Adrenal gland (tissue), 12 donors: Measurements from ENCODE around the gene VPS13D. TPM values are rescaled to one million over a fixed set of nuclear protein-coding genes. Genes with fewer than 3 reads are reported as not detected.

Source experiments
- DNase-seq, 7 donors: peaks; one replicate each; pipeline ENCODE4 v3.0.0-alpha.2; 2019 to 2020
- H3K27ac ChIP-seq, 5 donors: fragments of 200-600 bp; sonication (generic) in 4 of 5; 1 replicate in 3 of 5; 2 replicates in 2 of 5; pipeline versions ENCODE4 v1.5.1 to v1.8.0; 2016 to 2020; ENCODE audit warnings: mild to moderate bottlenecking in 1 of 5
- H3K27me3 ChIP-seq: fragments of 200-600 bp; 2 replicates; pipeline ENCODE4 v1.8.0; 2021
- H3K36me3 ChIP-seq, 2 donors: fragments of 200-600 bp; replicated peaks in 1 of 2; 1 replicate in 1 of 2; 2 replicates in 1 of 2; pipeline versions ENCODE4 v1.5.1 to v1.8.0; 2018 to 2022
- H3K4me1 ChIP-seq, 2 donors: fragments of 200-600 bp; replicated peaks in 1 of 2; 1 replicate in 1 of 2; 2 replicates in 1 of 2; pipeline versions ENCODE4 v1.5.1 to v1.8.0; 2018 to 2021
- H3K4me3 ChIP-seq, 4 donors: fragments of 200-600 bp; sonication (generic) in 3 of 4; one replicate each; pipeline ENCODE4 v1.5.1; 2016 to 2018
- H3K9me3 ChIP-seq, 3 donors: fragments of 200-600 bp; sonication (generic) in 1 of 3; replicated peaks in 1 of 3; 1 replicate in 2 of 3; 2 replicates in 1 of 3; pipeline versions ENCODE4 v1.5.1 to v1.8.0; 2016 to 2021
- POLR2A ChIP-seq, 2 donors: fragments of 450-650 bp; IDR thresholded peaks; one replicate each; pipeline ENCODE4 v1.6.1; 2017; ENCODE audit warnings: antibody characterized with exemption in 2 of 2, mild to moderate bottlenecking in 2 of 2, moderate library complexity in 1 of 2
- WGBS, 4 donors: extraction: QIAGEN DNeasy Blood & Tissue Kit in 2 of 4; methylation state at CpG; one replicate each; pipeline versions ENCODE4 v1.1.5 to v1.1.7; 2013 to 2017; 5-methylcytosine and 5-hydroxymethylcytosine counted together
- intact Hi-C, 2 donors: fragments of 100-400 bp; cut with DNase I; formaldehyde crosslinking; loops; one replicate each; pipeline versions ENCODE4 v1.14.1 to v1.15.0; 2022 to 2023
- polyA plus RNA-seq, 3 donors: library from polyadenylated mRNA; stranded (reverse); fragments of 200-250 nt in 2 of 3; fragments of 350-450 nt in 1 of 3; fragmentation: Illumina TruSeq in 1 of 3; extraction: RNeasy Lipid Tissue Mini Kit (QIAGEN cat#74804) in 1 of 3; gene quantifications; one replicate each; pipeline ENCODE4 v1.2.3, GENCODE V29; 2013 to 2014
- total RNA-seq, 9 donors: library from RNA; depleted of rRNA in 4 of 9; stranded (reverse); fragments of >200 nt in 4 of 9; fragments of 120-200 nt in 1 of 9; fragmentation: NEBNext Ultra II Directional in 1 of 9; extraction: Animal tissue kit (Norgen Biotek cat#: 25700) in 1 of 9; gene quantifications; one replicate each; pipeline versions ENCODE4 v1.1.0 to v1.2.4, GENCODE V29; 2013 to 2023
- TF ChIP-seq, protein P1 (sequence below), 6 experiments: fragments of 450-650 bp in 4 of 6; fragments of 200-600 bp in 2 of 6; sonication (generic) in 1 of 6; IDR thresholded peaks; 1 replicate in 5 of 6; 2 replicates in 1 of 6; pipeline versions ENCODE4 v1.5.1 to v1.8.0; 2016 to 2021; ENCODE audit warnings: antibody characterized with exemption in 6 of 6, mild to moderate bottlenecking in 2 of 6, moderate library complexity in 1 of 6
- donor health status: healthy with polysubstance abuse.
- donor health status: Bipolar disorder and iron deficiency.
- donor health status: DM: yes; HTN: yes; CAD: no.
- donor health status: DM: no; HTN: no; CAD: no.
- donor health status: DM: no; HTN: no; CAD: no.
- donor health status: DM: yes; HTN: yes; CAD: no.

VPS13D gene
- total and polyA plus RNA-seq, 12 donors = 17.0 to 62.3 (median 39.9) TPM

- peaks cover 0 to 11% of the 10 kb centered on the region in 2 donors for H3K36me3 ChIP-seq
- no peak overlapping the region for H3K27ac ChIP-seq
- 91 to 97% (median 94%) methylated on average over 7 to 11 of the region's 11 CpGs for WGBS, 4 donors
- no peaks in the 10 kb centered on the region for H3K9me3 ChIP-seq
- intact Hi-C loops = no loop called here
- H3K4me1 ChIP-seq = peaks cover 0 to 7% of the 10 kb centered on the region in 2 donors
- DNase-seq = no peak
- H3K27me3 ChIP-seq = no peaks in the 10 kb centered on the region
- H3K4me3 ChIP-seq = no peak overlapping the region
- no peak for TF ChIP-seq POLR2A (IDR thresholded peaks at IDR 0.05)
- TF ChIP-seq, protein P1, sequence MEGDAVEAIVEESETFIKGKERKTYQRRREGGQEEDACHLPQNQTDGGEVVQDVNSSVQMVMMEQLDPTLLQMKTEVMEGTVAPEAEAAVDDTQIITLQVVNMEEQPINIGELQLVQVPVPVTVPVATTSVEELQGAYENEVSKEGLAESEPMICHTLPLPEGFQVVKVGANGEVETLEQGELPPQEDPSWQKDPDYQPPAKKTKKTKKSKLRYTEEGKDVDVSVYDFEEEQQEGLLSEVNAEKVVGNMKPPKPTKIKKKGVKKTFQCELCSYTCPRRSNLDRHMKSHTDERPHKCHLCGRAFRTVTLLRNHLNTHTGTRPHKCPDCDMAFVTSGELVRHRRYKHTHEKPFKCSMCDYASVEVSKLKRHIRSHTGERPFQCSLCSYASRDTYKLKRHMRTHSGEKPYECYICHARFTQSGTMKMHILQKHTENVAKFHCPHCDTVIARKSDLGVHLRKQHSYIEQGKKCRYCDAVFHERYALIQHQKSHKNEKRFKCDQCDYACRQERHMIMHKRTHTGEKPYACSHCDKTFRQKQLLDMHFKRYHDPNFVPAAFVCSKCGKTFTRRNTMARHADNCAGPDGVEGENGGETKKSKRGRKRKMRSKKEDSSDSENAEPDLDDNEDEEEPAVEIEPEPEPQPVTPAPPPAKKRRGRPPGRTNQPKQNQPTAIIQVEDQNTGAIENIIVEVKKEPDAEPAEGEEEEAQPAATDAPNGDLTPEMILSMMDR (IDR thresholded peaks at IDR 0.05) = no peak
Measured at GRCh38 chr1:12502336-12503109, 272.7 kb downstream of the VPS13D start.

GRCh38 chr1:12503709-12504108, 273.9 kb downstream of the VPS13D start:
- 90 to 94% (median 93%) methylated on average over 8 of the region's 8 CpGs for WGBS, 4 donors
- Histone ChIP-seq H3K4me3 (no peak overlapping the region), H3K4me1 (peaks cover 0 to 7% of the 10 kb centered on the region in 2 donors), H3K9me3 (no peaks in the 10 kb centered on the region), H3K36me3 (peaks cover 0 to 19% of the 10 kb centered on the region in 2 donors), H3K27me3 (no peaks in the 10 kb centered on the region), H3K27ac (no peak overlapping the region)
- no peak for TF ChIP-seq POLR2A (IDR thresholded peaks at IDR 0.05)
- TF ChIP-seq, protein P1 (IDR thresholded peaks at IDR 0.05) = no peak
- DNase-seq = no peak
- intact Hi-C loops = no loop called here

DNA sequence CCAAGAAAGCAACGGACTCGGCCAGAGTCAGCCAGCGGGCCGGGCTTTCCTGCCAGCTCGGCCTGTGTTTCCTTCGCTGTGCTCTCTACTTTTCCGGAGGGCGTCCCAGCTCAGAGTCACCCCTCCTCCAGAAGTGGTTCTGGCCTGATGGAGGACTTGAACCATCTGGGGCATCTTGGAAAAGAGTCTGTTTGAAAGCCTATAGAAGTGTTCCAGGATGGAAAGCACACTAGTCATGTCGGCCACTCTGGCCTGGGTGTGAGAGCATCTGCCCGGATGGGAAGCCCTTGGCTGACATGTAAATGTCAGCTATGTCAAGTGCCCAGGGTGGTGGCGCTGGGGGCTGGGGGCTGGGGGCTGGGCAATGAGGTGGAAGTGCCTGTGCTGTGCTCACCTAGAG, 274.8 kb downstream of the VPS13D start:
- Histone ChIP-seq H3K4me3 (no peak overlapping the region), H3K27ac (no peak overlapping the region), H3K36me3 (peaks cover 0 to 23% of the 10 kb centered on the region in 2 donors), H3K4me1 (peaks cover 0 to 7% of the 10 kb centered on the region in 2 donors), H3K27me3 (no peaks in the 10 kb centered on the region), H3K9me3 (no peaks in the 10 kb centered on the region)
- WGBS, 4 donors = 87 to 98% (median 92%) methylated on average over 7 to 11 of the region's 11 CpGs
- intact Hi-C loops = no loop called here
- TF ChIP-seq, protein P1 (IDR thresholded peaks at IDR 0.05) = no peak
- TF ChIP-seq POLR2A (IDR thresholded peaks at IDR 0.05) = no peak
- DNase-seq = no peak

- no peaks in the 10 kb centered on the region for H3K27me3 ChIP-seq
- WGBS, 4 donors = 93 to 95% (median 94%) methylated on average over 10 of the region's 10 CpGs
- no peak overlapping the region for H3K27ac ChIP-seq
Measured at GRCh38 chr1:12505231-12505630, 275.4 kb downstream of the VPS13D start.

More at GRCh38 chr1:12505231-12505630, 275.4 kb downstream of the VPS13D start:
- TF ChIP-seq, protein P1 (IDR thresholded peaks at IDR 0.05) = no peak
- no peak for TF ChIP-seq POLR2A (IDR thresholded peaks at IDR 0.05)
- Histone ChIP-seq H3K36me3 (peaks cover 0 to 23% of the 10 kb centered on the region in 2 donors), H3K9me3 (no peaks in the 10 kb centered on the region), H3K4me3 (no peak overlapping the region), H3K4me1 (peaks cover 0 to 13% of the 10 kb centered on the region in 2 donors)
- intact Hi-C loops = no loop called here
- no peak for DNase-seq
